Umbilical cord (tissue), 2 donors: ENCODE data around the gene LPCAT1. TPM values are rescaled to one million over a fixed set of nuclear protein-coding genes. Genes with fewer than 3 reads are reported as not detected.
"Not testable (repeated sequence)": the region's sequence is repeated elsewhere in the genome, so short reads cannot be mapped to it uniquely, and the experiment has no call there.

Source experiments
- DNase-seq: peaks from one replicate; pipeline ENCODE4 v3.0.0-alpha.2; 2015; ENCODE audit warnings: low spot score
- total RNA-seq: library from RNA; depleted of rRNA; stranded (reverse); fragments of >200 nt; gene quantifications from one replicate; pipeline ENCODE4 v1.2.3, GENCODE V29; 2014; ENCODE audit warnings: low replicate concordance; ENCODE audit not compliant: insufficient read depth

The LPCAT1 gene, protein sequence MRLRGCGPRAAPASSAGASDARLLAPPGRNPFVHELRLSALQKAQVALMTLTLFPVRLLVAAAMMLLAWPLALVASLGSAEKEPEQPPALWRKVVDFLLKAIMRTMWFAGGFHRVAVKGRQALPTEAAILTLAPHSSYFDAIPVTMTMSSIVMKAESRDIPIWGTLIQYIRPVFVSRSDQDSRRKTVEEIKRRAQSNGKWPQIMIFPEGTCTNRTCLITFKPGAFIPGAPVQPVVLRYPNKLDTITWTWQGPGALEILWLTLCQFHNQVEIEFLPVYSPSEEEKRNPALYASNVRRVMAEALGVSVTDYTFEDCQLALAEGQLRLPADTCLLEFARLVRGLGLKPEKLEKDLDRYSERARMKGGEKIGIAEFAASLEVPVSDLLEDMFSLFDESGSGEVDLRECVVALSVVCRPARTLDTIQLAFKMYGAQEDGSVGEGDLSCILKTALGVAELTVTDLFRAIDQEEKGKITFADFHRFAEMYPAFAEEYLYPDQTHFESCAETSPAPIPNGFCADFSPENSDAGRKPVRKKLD
- total RNA-seq, result 46.0 TPM

DNA sequence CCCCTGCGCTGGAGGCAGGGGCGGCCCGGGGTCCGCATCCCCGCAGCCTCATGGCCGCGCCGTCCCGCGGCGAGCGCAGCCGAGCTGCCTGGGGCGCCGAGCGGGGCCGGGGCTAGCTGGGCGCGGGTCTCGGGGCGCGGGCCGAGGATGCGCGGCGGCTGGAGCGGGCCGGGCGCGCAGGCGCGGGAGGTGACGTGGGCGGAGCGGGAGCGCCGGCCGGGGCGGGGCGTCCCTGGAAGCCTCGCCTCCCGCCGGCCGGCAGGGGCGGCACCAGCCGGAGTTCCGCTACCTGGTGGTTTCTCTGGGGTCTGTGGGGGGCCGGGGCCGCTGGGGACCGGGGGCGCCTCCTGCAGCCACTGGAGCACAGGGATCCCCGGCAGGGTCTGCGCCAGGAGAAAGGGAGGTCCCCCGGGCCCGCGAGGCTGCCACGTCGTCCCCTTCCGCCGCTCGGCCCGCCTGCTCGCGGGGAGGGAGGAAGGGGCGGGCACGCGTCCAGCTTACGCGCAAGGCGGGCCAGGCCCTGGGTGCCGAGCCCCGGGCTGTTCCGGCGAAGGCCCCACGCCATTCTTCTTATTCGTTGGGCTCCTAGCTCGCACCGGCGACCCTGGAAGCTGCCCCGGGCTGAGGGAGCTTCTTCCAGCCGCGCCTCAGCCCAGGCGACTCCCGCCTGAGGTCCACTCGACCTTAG lies at the start of gene LPCAT1:
TSS of gene LPCAT1 (minus strand) at position 168 of the 688 bp plus-strand sequence. CDS start at position 52, 116 bp downstream.
- peak; percentile 84 for DNase-seq

DNA sequence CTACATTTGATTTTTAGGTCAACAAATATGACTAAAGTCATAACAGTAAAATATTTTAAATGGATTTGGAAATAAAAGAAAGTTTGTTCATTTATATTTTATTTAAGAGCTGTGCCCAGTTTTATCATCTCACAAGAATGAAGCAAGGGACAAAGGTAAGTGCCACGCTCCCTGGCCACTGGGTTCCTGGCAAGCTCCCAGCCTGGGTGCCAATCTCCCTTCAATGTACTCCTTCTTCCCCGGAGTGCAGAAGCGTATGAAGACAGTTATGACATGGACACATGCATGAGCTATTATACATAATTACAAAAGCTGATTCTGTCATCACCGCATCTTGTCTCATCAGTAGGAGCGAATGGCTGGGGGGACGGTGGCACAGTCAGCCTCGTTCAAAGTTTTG lies 48.1 kb upstream of the LPCAT1 start:
- not testable (repeated sequence) for DNase-seq

- DNase-seq, result no peak
Observed at GRCh38 chr5:1570975-1571374, 47.2 kb upstream of the LPCAT1 start.

GRCh38 chr5:1568201-1568979 lies 44.6 kb upstream of the LPCAT1 start:
- peak; percentile 93 for DNase-seq

- DNase-seq, result peak; percentile 37
Observed at GRCh38 chr5:1567527-1568200, 43.9 kb upstream of the LPCAT1 start.

- DNase-seq, result no peak
Observed at GRCh38 chr5:1565737-1566734, 42.3 kb upstream of the LPCAT1 start.

GRCh38 chr5:1564824-1565736 lies 41.3 kb upstream of the LPCAT1 start:
- DNase-seq, result no peak

- peak; percentile 18 for DNase-seq
Observed at GRCh38 chr5:1564182-1564748, 40.5 kb upstream of the LPCAT1 start.

GRCh38 chr5:1563617-1564181 lies 39.9 kb upstream of the LPCAT1 start:
- DNase-seq, result no peak

- DNase-seq, result no peak
Observed at GRCh38 chr5:1563051-1563461, 39.3 kb upstream of the LPCAT1 start.

DNA sequence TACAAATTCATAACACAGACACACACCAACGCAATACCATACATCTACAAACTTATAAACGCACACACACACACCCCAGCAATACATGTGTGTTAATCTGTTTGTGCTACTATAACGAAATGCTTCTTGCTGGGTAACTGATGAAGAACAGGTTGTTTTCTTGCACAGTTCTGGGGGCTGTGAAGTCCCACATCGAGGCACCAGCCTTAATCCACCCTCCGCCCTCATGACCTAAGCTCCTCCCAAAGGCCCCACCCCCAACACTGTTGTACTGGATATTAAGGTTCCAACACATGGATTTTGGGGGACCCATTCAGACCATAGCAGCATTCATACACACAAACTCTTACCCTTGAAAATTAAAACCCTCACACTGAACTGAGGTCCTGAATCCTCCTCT lies 38.8 kb upstream of the LPCAT1 start:
- no peak for DNase-seq

DNA sequence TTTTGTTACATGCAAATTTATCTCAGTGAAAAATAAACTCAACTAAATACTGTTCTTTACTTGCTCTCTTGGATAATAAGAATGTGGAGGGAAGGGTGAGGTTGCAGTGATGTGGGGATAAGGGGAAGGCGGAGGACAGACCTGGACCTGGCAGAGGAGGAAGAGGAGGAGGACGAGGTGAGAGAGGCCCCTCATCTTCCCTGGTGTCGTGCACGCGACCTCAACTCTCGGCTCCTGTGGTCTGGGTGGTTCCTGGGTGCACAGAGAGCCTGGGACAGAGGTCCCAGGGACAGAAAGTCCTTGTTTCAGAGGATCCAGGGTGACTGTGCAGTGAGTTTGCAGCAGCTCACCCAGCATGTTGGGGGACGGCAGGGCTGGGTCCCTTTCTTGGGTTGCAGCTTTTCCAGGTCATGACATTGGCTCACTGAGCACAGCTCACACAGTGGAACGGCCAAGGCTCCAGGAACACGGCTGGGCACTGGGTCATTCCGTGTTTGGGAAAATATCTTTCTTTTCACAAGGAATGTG lies 37.7 kb upstream of the LPCAT1 start:
- DNase-seq, result no peak

DNA sequence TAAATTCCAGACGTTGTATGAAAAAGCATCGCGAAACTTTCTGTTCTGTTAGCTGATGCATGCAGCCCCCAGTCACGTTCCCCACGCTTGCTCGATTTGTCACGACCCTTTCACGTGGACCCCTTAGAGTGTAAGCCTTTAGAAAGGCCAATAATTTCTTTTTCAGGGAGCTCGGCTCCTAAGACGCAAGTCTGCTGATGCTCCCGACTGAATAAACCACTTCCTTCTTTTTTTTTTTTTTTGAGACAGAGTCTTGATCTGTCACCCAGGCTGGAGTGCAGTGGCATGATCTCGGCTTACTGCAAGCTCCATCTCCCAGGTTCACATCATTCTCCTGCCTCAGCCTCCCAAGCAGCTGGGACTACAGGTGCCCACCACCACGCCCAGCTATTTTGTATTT lies 36.7 kb upstream of the LPCAT1 start:
- DNase-seq, result not testable (repeated sequence)

GRCh38 chr5:1558944-1559343 lies 35.2 kb upstream of the LPCAT1 start:
- no peak for DNase-seq

GRCh38 chr5:1557114-1557873 lies 33.5 kb upstream of the LPCAT1 start:
- DNase-seq, result no peak

DNA sequence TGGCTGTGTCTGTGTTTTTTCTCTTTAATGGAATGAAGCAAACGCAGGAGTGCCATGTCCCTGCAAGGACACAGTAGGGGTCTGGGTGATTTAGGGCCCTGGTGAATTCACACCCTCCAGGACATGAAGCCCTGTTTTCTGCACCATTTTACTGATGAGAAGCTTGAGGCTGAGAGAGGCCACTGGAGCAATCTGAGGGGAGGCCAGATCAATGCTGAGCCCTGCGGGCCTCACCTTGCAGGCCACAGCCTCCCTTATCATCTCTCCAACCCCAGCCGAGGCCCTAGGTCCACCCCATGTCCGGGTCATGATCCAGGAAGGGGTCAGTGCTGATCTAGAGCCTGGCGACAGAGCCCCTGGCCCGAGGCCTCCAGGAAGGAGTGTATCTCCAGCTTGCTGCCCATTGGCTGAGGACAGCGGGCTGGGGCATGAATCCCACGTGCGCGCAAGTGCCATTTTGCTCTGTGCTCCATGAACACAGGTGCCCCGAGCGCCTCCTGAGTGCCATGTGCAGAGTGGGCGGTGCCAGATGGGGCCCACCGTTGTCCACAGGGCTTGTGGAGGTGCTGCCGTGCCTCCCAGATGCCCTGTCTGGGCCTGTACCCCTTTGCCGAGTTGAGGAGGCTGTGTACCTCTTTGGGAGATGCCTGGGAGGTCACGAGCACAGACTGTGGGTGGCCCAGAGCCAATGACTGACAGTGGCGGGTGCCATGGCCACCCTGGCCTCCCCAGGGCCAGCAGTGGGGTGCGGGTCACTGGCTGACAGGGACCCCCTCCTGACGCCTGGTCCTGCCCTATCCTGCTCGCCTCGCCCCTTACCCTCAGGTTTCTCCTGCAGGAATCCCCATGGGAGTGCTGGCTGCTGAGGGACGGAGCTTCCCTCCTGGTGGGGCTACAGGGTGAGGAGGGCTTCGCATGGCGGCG lies 32.3 kb upstream of the LPCAT1 start:
- no peak for DNase-seq
